Epithelial cell of prostate (primary cell): ENCODE results near the gene GH2.
"Not testable (repeated sequence)": the region's sequence is repeated elsewhere in the genome, so short reads cannot be mapped to it uniquely, and the experiment has no call there.

Experiments
- DNase-seq: peaks from one replicate; pipeline ENCODE4 v3.0.0-alpha.2; 2011; ENCODE audit warnings: low read depth, low spot score
- H3K27ac ChIP-seq: fragments of 450-650 bp; 2 replicates; pipeline ENCODE4 v1.5.1; 2017; ENCODE audit warnings: mild to moderate bottlenecking

Gene GH2

GRCh38 chr17:63911657-63912100 lies 29.9 kb upstream of the GH2 start:
- no peak for DNase-seq
- H3K27ac ChIP-seq, result no peak overlapping the region

GRCh38 chr17:63911041-63911635 lies 29.4 kb upstream of the GH2 start, which contains the start of gene CSHL1:
TSS of gene CSHL1 (minus strand) at chr17:63911258. CDS start at chr17:63911196, 62 bp downstream.
- no peak within 1 kb of the TSS for H3K27ac ChIP-seq

GRCh38 chr17:63910096-63910495 lies 28.4 kb upstream of the GH2 start:
- H3K27ac ChIP-seq, result no peak overlapping the region
- no peak for DNase-seq

More at GRCh38 chr17:63911041-63911635, 29.4 kb upstream of the GH2 start, which contains the start of gene CSHL1:
- no peak for DNase-seq

- DNase-seq, H3K27ac ChIP-seq: not testable (repeated sequence)
These were observed 27.8 kb upstream of the GH2 start for GRCh38 chr17:63909586-63909985.

- DNase-seq, H3K27ac ChIP-seq: not testable (repeated sequence)
These were observed 25.5 kb upstream of the GH2 start for GRCh38 chr17:63907161-63907778.

GRCh38 chr17:63904796-63905195 lies 23.1 kb upstream of the GH2 start:
- DNase-seq, H3K27ac ChIP-seq: not testable (repeated sequence)

GRCh38 chr17:63903787-63904201 lies 22.1 kb upstream of the GH2 start:
- H3K27ac ChIP-seq, DNase-seq: not testable (repeated sequence)

- not testable (repeated sequence) for H3K27ac ChIP-seq, DNase-seq
These were observed 20.2 kb upstream of the GH2 start for GRCh38 chr17:63901971-63902370.

- H3K27ac ChIP-seq, DNase-seq: not testable (repeated sequence)
These were observed 17.4 kb upstream of the GH2 start for GRCh38 chr17:63898899-63899798.

- not testable (repeated sequence) for DNase-seq, H3K27ac ChIP-seq
These were observed 15.0 kb upstream of the GH2 start, which contains the start of gene CSH1 for GRCh38 chr17:63896524-63897354. TSS of gene CSH1 (minus strand) at chr17:63896574. CDS start at chr17:63896511, 63 bp downstream.

- not testable (repeated sequence) for DNase-seq, H3K27ac ChIP-seq
These were observed 13.1 kb upstream of the GH2 start for GRCh38 chr17:63894821-63895220.

GRCh38 chr17:63894021-63894420 lies 12.3 kb upstream of the GH2 start:
- not testable (repeated sequence) for H3K27ac ChIP-seq, DNase-seq

GRCh38 chr17:63892316-63893037 lies 10.7 kb upstream of the GH2 start:
- not testable (repeated sequence) for DNase-seq, H3K27ac ChIP-seq

GRCh38 chr17:63889026-63889848 lies 7.5 kb upstream of the GH2 start:
- not testable (repeated sequence) for H3K27ac ChIP-seq, DNase-seq

- H3K27ac ChIP-seq, DNase-seq: not testable (repeated sequence)
These were observed 3.4 kb upstream of the GH2 start for GRCh38 chr17:63885119-63885518.

GRCh38 chr17:63882626-63883126 lies 932 bp upstream of the GH2 start:
- not testable (repeated sequence) for DNase-seq, H3K27ac ChIP-seq

GRCh38 chr17:63881337-63881736 lies 407 bp downstream of the GH2 start:
- not testable (repeated sequence) for H3K27ac ChIP-seq, DNase-seq

- DNase-seq, result no peak
- H3K27ac ChIP-seq, result no peak overlapping the region
These were observed 1.0 kb downstream of the GH2 start for GRCh38 chr17:63880706-63881105.
